C4-2B (cell line): ENCODE measurements around the gene ZZZ3.

Source experiments
- CTCF ChIP-seq: fragments of 450-650 bp; conservative IDR thresholded peaks from 2 replicates; pipeline ENCODE4 v1.5.1; 2017; ENCODE audit warnings: mild to moderate bottlenecking
- ZFX ChIP-seq: fragments of 450-650 bp; IDR thresholded peaks from 2 replicates; pipeline ENCODE4 v1.6.1; 2017

GRCh38 chr1:77642941-77643340, 39.5 kb downstream of the ZZZ3 start:
- TF ChIP-seq CTCF: no peak
- no peak for TF ChIP-seq ZFX
